ENCODE measurements around the gene NPHP3. TPM values are rescaled to one million over a fixed set of nuclear protein-coding genes. Genes with fewer than 3 reads are reported as not detected.

Gene NPHP3
- total and polyA plus RNA-seq, 4 donors, result 5.9 to 67.1 (median 16.5) TPM

- H3K27me3 ChIP-seq (ENCODE audit: control insufficient read depth in 3 of 3, insufficient read depth in 3 of 3, low read length in 2 of 3), result no peaks in the 10 kb centered on the region
- H3K9ac ChIP-seq (ENCODE audit: insufficient read depth in 1 of 2, low read length in 2 of 2), result no peak overlapping the region
- ATAC-seq (ENCODE audit: insufficient read depth, low FRiP score) (no peak), DNase-seq (no peak)
- TF ChIP-seq CTCF (IDR thresholded peaks at IDR 0.05; ENCODE audit: control extremely low read depth, extremely low read depth), result no peak
- peaks cover 0 to 5% (median 0%) of the 10 kb centered on the region in 5 donors for H3K4me1 ChIP-seq (ENCODE audit: control insufficient read depth in 5 of 5, insufficient read depth in 5 of 5, low read length in 5 of 5)
- peaks cover 17 to 48% (median 20%) of the 10 kb centered on the region in 4 donors for H3K36me3 ChIP-seq (ENCODE audit: control insufficient read depth in 4 of 4, insufficient read depth in 4 of 4, low read length in 4 of 4)
- H3K4me3 ChIP-seq, result no peak overlapping the region
- WGBS, 2 donors, result 94 to 99% methylated on average over 5 of the region's 5 CpGs
- no peaks in the 10 kb centered on the region for H3K9me3 ChIP-seq (ENCODE audit: control insufficient read depth in 4 of 4, insufficient read depth in 3 of 4, low read length in 3 of 4)
- H3K27ac ChIP-seq (ENCODE audit: low read depth in 1 of 2, low read length in 1 of 2), result no peak overlapping the region
Observed at GRCh38 chr3:132709761-132710160, 12.4 kb downstream of the NPHP3 start.

- H3K36me3 ChIP-seq (ENCODE audit: control insufficient read depth in 4 of 4, insufficient read depth in 4 of 4, low read length in 4 of 4), result peaks cover 16 to 59% (median 27%) of the 10 kb centered on the region in 4 donors
- 96 to 98% methylated on average over 2 of the region's 2 CpGs for WGBS, 2 donors
- no peak for TF ChIP-seq CTCF (IDR thresholded peaks at IDR 0.05; ENCODE audit: control extremely low read depth, extremely low read depth)
- no peaks in the 10 kb centered on the region for H3K9me3 ChIP-seq (ENCODE audit: control insufficient read depth in 4 of 4, insufficient read depth in 3 of 4, low read length in 3 of 4)
- DNase-seq, result no peak
- H3K27me3 ChIP-seq (ENCODE audit: control insufficient read depth in 3 of 3, insufficient read depth in 3 of 3, low read length in 2 of 3), result no peaks in the 10 kb centered on the region
- no peak overlapping the region for H3K27ac ChIP-seq (ENCODE audit: low read depth in 1 of 2, low read length in 1 of 2)
- no peak for ATAC-seq (ENCODE audit: insufficient read depth, low FRiP score)
- H3K9ac ChIP-seq (ENCODE audit: insufficient read depth in 1 of 2, low read length in 2 of 2), result no peak overlapping the region
- no peak overlapping the region for H3K4me3 ChIP-seq
- no peaks in the 10 kb centered on the region for H3K4me1 ChIP-seq (ENCODE audit: control insufficient read depth in 5 of 5, insufficient read depth in 5 of 5, low read length in 5 of 5)
Observed at GRCh38 chr3:132703733-132704132, 18.5 kb downstream of the NPHP3 start.

GRCh38 chr3:132695422-132695821 is 26.8 kb downstream of the NPHP3 start:
- no peak for DNase-seq
- TF ChIP-seq CTCF (IDR thresholded peaks at IDR 0.05; ENCODE audit: control extremely low read depth, extremely low read depth), result no peak
- Histone ChIP-seq H3K9me3 (ENCODE audit: control insufficient read depth in 4 of 4, insufficient read depth in 3 of 4, low read length in 3 of 4) (no peaks in the 10 kb centered on the region), H3K9ac (ENCODE audit: insufficient read depth in 1 of 2, low read length in 2 of 2) (no peak overlapping the region), H3K27me3 (ENCODE audit: control insufficient read depth in 3 of 3, insufficient read depth in 3 of 3, low read length in 2 of 3) (no peaks in the 10 kb centered on the region), H3K4me3 (no peak overlapping the region), H3K27ac (ENCODE audit: low read depth in 1 of 2, low read length in 1 of 2) (no peak overlapping the region), H3K36me3 (ENCODE audit: control insufficient read depth in 4 of 4, insufficient read depth in 4 of 4, low read length in 4 of 4) (peaks cover 19 to 55% (median 35%) of the 10 kb centered on the region in 4 donors), H3K4me1 (ENCODE audit: control insufficient read depth in 5 of 5, insufficient read depth in 5 of 5, low read length in 5 of 5) (no peaks in the 10 kb centered on the region)
- WGBS, 2 donors, result 96 to 100% methylated on average over 1 of the region's 1 CpG
- no peak for ATAC-seq (ENCODE audit: insufficient read depth, low FRiP score)

- WGBS, 2 donors, result 83 to 91% methylated on average over 4 of the region's 4 CpGs
- no peak for TF ChIP-seq CTCF (IDR thresholded peaks at IDR 0.05; ENCODE audit: control extremely low read depth, extremely low read depth)
Observed at GRCh38 chr3:132694991-132695390, 27.2 kb downstream of the NPHP3 start.

More at GRCh38 chr3:132694991-132695390, 27.2 kb downstream of the NPHP3 start:
- ATAC-seq (ENCODE audit: insufficient read depth, low FRiP score) (no peak), DNase-seq (no peak)
- Histone ChIP-seq H3K27me3 (ENCODE audit: control insufficient read depth in 3 of 3, insufficient read depth in 3 of 3, low read length in 2 of 3) (no peaks in the 10 kb centered on the region), H3K4me3 (no peak overlapping the region), H3K9ac (ENCODE audit: insufficient read depth in 1 of 2, low read length in 2 of 2) (no peak overlapping the region), H3K36me3 (ENCODE audit: control insufficient read depth in 4 of 4, insufficient read depth in 4 of 4, low read length in 4 of 4) (peaks cover 20 to 56% (median 31%) of the 10 kb centered on the region in 4 donors), H3K4me1 (ENCODE audit: control insufficient read depth in 5 of 5, insufficient read depth in 5 of 5, low read length in 5 of 5) (no peaks in the 10 kb centered on the region), H3K27ac (ENCODE audit: low read depth in 1 of 2, low read length in 1 of 2) (no peak overlapping the region), H3K9me3 (ENCODE audit: control insufficient read depth in 4 of 4, insufficient read depth in 3 of 4, low read length in 3 of 4) (no peaks in the 10 kb centered on the region)

All from lung (tissue), 12 donors.